Fibroblast of upper back skin (primary cell): ENCODE data around the gene PASK.
"Not testable (repeated sequence)": the region's sequence is repeated elsewhere in the genome, so short reads cannot be mapped to it uniquely, and the experiment has no call there.

Experiments used
- DNase-seq: peaks from one replicate; pipeline ENCODE4 v3.0.0-alpha.2; 2013

The PASK gene

GRCh38 chr2:241148891-241149674, at the start of gene PASK:
TSS of gene PASK (minus strand) at chr2:241149472. CDS start at chr2:241143032, 6,440 bp downstream.
- DNase-seq, result peak; percentile 91

GRCh38 chr2:241198381-241199279, 49.4 kb upstream of the PASK start:
- DNase-seq, result no peak

GRCh38 chr2:241197947-241198346, 48.7 kb upstream of the PASK start:
- DNase-seq, result no peak

- not testable (repeated sequence) for DNase-seq
These were observed 48.0 kb upstream of the PASK start for GRCh38 chr2:241197246-241197645.

GRCh38 chr2:241195506-241196130, 46.3 kb upstream of the PASK start:
- DNase-seq, result no peak

GRCh38 chr2:241194811-241195210, 45.5 kb upstream of the PASK start:
- DNase-seq, result no peak

- DNase-seq, result no peak
These were observed 44.0 kb upstream of the PASK start for GRCh38 chr2:241193271-241193670.

GRCh38 chr2:241191081-241191480, 41.8 kb upstream of the PASK start:
- no peak for DNase-seq

- no peak for DNase-seq
These were observed 41.2 kb upstream of the PASK start for GRCh38 chr2:241190291-241190981.

- DNase-seq, result no peak
These were observed 40.6 kb upstream of the PASK start for GRCh38 chr2:241189856-241190201.

GRCh38 chr2:241189093-241189855, 40.0 kb upstream of the PASK start:
- no peak for DNase-seq

- no peak for DNase-seq
These were observed 39.3 kb upstream of the PASK start, which contains the start of gene ANO7 for GRCh38 chr2:241188361-241189092. TSS of gene ANO7 (plus strand) at chr2:241188677. CDS start at chr2:241190064, 1,387 bp downstream.

GRCh38 chr2:241187918-241188234, 38.6 kb upstream of the PASK start:
- DNase-seq, result no peak

- DNase-seq, result no peak
These were observed 38.0 kb upstream of the PASK start for GRCh38 chr2:241187101-241187917.

- DNase-seq, result no peak
These were observed 36.7 kb upstream of the PASK start for GRCh38 chr2:241185961-241186360.

- no peak for DNase-seq
These were observed 35.6 kb upstream of the PASK start for GRCh38 chr2:241184901-241185300.

- DNase-seq, result no peak
These were observed 33.9 kb upstream of the PASK start for GRCh38 chr2:241183221-241183620.

GRCh38 chr2:241182531-241183133, 33.4 kb upstream of the PASK start:
- no peak for DNase-seq

GRCh38 chr2:241182126-241182525, 32.9 kb upstream of the PASK start:
- no peak for DNase-seq

- DNase-seq, result no peak
These were observed 31.2 kb upstream of the PASK start for GRCh38 chr2:241180495-241180894.
